Mesenchymal stem cell (in vitro differentiated cells and primary cell): Measurements from ENCODE around the gene VRK1.

ENCODE experiments used
- DNase-seq: peaks from one replicate; pipeline ENCODE4 v3.0.0-alpha.2; 2013
- H2AFZ ChIP-seq: one replicate; pipeline ENCODE4 v1.6.1; 2013; ENCODE audit warnings: low read depth, mild to moderate bottlenecking, control low read depth, inconsistent platforms, low read length, moderate library complexity
- H2AK5ac ChIP-seq: 2 replicates; pipeline ENCODE4 v1.6.1; 2013; ENCODE audit warnings: low read length, moderate library complexity, mild to moderate bottlenecking, inconsistent platforms; ENCODE audit not compliant: severe bottlenecking
- H2BK120ac ChIP-seq: one replicate; pipeline ENCODE4 v1.6.1; 2013; ENCODE audit warnings: low read depth, mild to moderate bottlenecking, inconsistent platforms, low read length, moderate library complexity
- H2BK12ac ChIP-seq, 2 experiments: one replicate each; pipeline ENCODE4 v1.6.1; 2013; ENCODE audit warnings: inconsistent platforms in 2 of 2, low read length in 2 of 2, mild to moderate bottlenecking in 2 of 2, moderate library complexity in 2 of 2, control low read depth in 1 of 2
- H2BK15ac ChIP-seq: one replicate; pipeline ENCODE4 v1.6.1; 2013; ENCODE audit warnings: mild to moderate bottlenecking, low read depth, inconsistent platforms; ENCODE audit not compliant: poor library complexity, severe bottlenecking
- H2BK5ac ChIP-seq: 2 replicates; pipeline ENCODE4 v1.6.1; 2013; ENCODE audit warnings: low read depth, mild to moderate bottlenecking, low read length, control low read depth, inconsistent platforms; ENCODE audit not compliant: poor library complexity, severe bottlenecking
- H3K14ac ChIP-seq, 2 experiments: one replicate each; pipeline ENCODE4 v1.6.1; 2013; ENCODE audit warnings: inconsistent platforms in 2 of 2, low read length in 2 of 2, control low read depth in 1 of 2, mild to moderate bottlenecking in 1 of 2, moderate library complexity in 1 of 2
- H3K18ac ChIP-seq, 2 experiments: one replicate each; pipeline ENCODE4 v1.6.1; 2013; ENCODE audit warnings: inconsistent platforms in 2 of 2, low read length in 2 of 2, control low read depth in 1 of 2, low read depth in 1 of 2, mild to moderate bottlenecking in 1 of 2
- H3K23ac ChIP-seq, 2 experiments: one replicate each; pipeline ENCODE4 v1.6.1; 2013; ENCODE audit warnings: inconsistent platforms in 2 of 2, low read length in 2 of 2, mild to moderate bottlenecking in 2 of 2, moderate library complexity in 2 of 2, control low read depth in 1 of 2
- H3K27ac ChIP-seq: 2 replicates; pipeline ENCODE4 v1.5.1; 2013; ENCODE audit warnings: mild to moderate bottlenecking, moderate library complexity, low read length, control low read depth, inconsistent platforms; ENCODE audit not compliant: poor library complexity, severe bottlenecking
- H3K27me3 ChIP-seq, 2 experiments: 2 replicates each; pipeline versions ENCODE4 v1.6.1 to v1.7.0; 2013; ENCODE audit warnings: low read length in 2 of 2, mild to moderate bottlenecking in 2 of 2, moderate library complexity in 2 of 2, control low read depth in 1 of 2, inconsistent platforms in 1 of 2; ENCODE audit not compliant: control insufficient read depth in 1 of 2, insufficient read depth in 1 of 2
- H3K36me3 ChIP-seq, 2 experiments: 2 replicates each; pipeline versions ENCODE4 v1.6.1 to v1.7.0; 2013; ENCODE audit warnings: low read length in 2 of 2, control low read depth in 1 of 2, inconsistent platforms in 1 of 2, low read depth in 1 of 2, mild to moderate bottlenecking in 1 of 2; ENCODE audit not compliant: insufficient read depth in 2 of 2, control insufficient read depth in 1 of 2
- H3K4ac ChIP-seq, 2 experiments: one replicate each; pipeline ENCODE4 v1.6.1; 2013; ENCODE audit warnings: inconsistent platforms in 2 of 2, low read length in 2 of 2, mild to moderate bottlenecking in 2 of 2, moderate library complexity in 2 of 2, control low read depth in 1 of 2, low read depth in 1 of 2
- H3K4me1 ChIP-seq: 2 replicates; pipeline ENCODE4 v1.6.1; 2013; ENCODE audit warnings: low read depth, low read length, control low read depth; ENCODE audit not compliant: control insufficient read depth, insufficient read depth
- H3K4me2 ChIP-seq: 2 replicates; pipeline ENCODE4 v1.6.1; 2013; ENCODE audit warnings: low read length, mild to moderate bottlenecking, inconsistent platforms; ENCODE audit not compliant: poor library complexity, severe bottlenecking
- H3K4me3 ChIP-seq, 2 experiments: 2 replicates each; pipeline versions ENCODE4 v1.5.1 to v1.7.0; 2013; ENCODE audit warnings: low read length in 2 of 2, mild to moderate bottlenecking in 2 of 2, control low read depth in 1 of 2, low read depth in 1 of 2; ENCODE audit not compliant: insufficient read depth in 1 of 2
- H3K79me1 ChIP-seq: replicated peaks from 2 replicates; pipeline ENCODE4 v1.6.1; 2013; ENCODE audit warnings: mild to moderate bottlenecking, control low read depth, low read length, inconsistent platforms; ENCODE audit not compliant: poor library complexity, severe bottlenecking
- H3K9ac ChIP-seq: 2 replicates; pipeline ENCODE4 v1.7.0; 2013; ENCODE audit warnings: mild to moderate bottlenecking, low read length, moderate library complexity
- H3K9me3 ChIP-seq: 2 replicates; pipeline ENCODE4 v1.7.0; 2013; ENCODE audit warnings: mild to moderate bottlenecking, low read length; ENCODE audit not compliant: control insufficient read depth
- H4K8ac ChIP-seq: one replicate; pipeline ENCODE4 v1.6.1; 2013; ENCODE audit warnings: inconsistent platforms, mild to moderate bottlenecking, low read length, moderate library complexity
- H4K91ac ChIP-seq: one replicate; pipeline ENCODE4 v1.6.1; 2013; ENCODE audit warnings: mild to moderate bottlenecking, low read length, inconsistent platforms
- WGBS: methylation state at CpG from one replicate; pipeline ENCODE4 v1.1.7; 2013; ENCODE audit warnings: mixed read lengths; 5-methylcytosine and 5-hydroxymethylcytosine counted together

Gene VRK1

DNA sequence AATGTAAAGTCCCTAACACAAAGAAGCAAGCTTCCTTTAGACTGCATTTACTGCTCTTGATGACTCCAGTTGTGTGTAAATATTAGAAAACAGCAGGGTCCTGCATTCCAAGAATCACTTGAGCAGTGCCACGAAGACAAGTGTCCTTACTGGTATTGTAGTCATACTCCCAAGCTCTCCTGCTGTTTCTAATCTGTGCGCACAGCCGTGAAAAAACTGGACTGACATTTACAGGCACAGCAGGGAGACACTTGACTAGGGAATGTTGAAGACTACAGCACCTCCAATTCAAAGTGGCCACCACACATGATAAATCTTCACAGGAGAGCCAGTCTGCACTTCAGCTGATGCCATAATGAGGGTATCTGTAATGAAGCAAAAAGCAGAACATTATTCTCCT lies 91.4 kb downstream of the VRK1 start:
- H3K9ac ChIP-seq, result no peak overlapping the region
- no peak overlapping the region for H2BK120ac ChIP-seq
- no peaks in the 10 kb centered on the region for H3K27me3 ChIP-seq
- no peak overlapping the region for H2AK5ac ChIP-seq
- DNase-seq, result no peak
- no peak overlapping the region for H2BK12ac ChIP-seq
- H2BK15ac ChIP-seq, result no peak overlapping the region
- no peaks in the 10 kb centered on the region for H3K4me1 ChIP-seq
- no peaks in the 10 kb centered on the region for H3K9me3 ChIP-seq
- no peak overlapping the region for H4K8ac ChIP-seq
- H3K4ac ChIP-seq, result no peak overlapping the region
- no peaks in the 10 kb centered on the region for H3K79me1 ChIP-seq
- no peak overlapping the region for H2AFZ ChIP-seq
- 72% methylated on average over 3 of the region's 3 CpGs for WGBS
- no peak overlapping the region for H3K14ac ChIP-seq
- no peak overlapping the region for H3K4me2 ChIP-seq
- no peaks in the 10 kb centered on the region for H3K36me3 ChIP-seq
- no peak overlapping the region for H3K4me3 ChIP-seq
- no peak overlapping the region for H3K27ac ChIP-seq
- H3K23ac ChIP-seq, result no peak overlapping the region
- no peak overlapping the region for H2BK5ac ChIP-seq
- H3K18ac ChIP-seq, result no peak overlapping the region
- H4K91ac ChIP-seq, result no peak overlapping the region

DNA sequence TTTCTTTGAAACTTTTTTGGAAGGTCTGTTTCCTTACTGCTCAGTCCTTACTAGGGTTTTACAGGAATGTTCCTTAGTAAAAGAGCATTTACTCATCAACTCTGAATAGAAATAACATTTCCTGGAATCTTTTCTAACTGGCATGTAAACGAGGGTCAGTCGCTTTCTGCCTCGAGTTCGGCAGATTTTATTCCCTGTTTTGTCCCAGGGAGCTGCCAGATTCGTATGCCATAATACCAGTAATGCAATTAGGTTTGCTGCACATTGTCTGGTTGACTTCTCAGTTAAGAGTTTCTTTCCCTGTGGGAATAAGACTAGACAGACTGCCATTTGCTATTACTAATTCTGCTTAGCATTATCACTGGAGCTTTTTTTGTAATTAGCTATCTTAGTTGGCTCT lies 91.9 kb downstream of the VRK1 start:
- DNase-seq, result no peak
- Histone ChIP-seq H3K14ac (no peak overlapping the region), H3K4ac (no peak overlapping the region), H3K36me3 (no peaks in the 10 kb centered on the region), H3K18ac (no peak overlapping the region), H2BK120ac (no peak overlapping the region), H3K27ac (no peak overlapping the region), H4K91ac (no peak overlapping the region), H2AFZ (no peak overlapping the region), H3K9ac (no peak overlapping the region), H3K79me1 (peaks cover under 1% of the 10 kb centered on the region), H3K27me3 (no peaks in the 10 kb centered on the region), H2BK5ac (no peak overlapping the region), H3K4me3 (no peak overlapping the region), H3K9me3 (no peaks in the 10 kb centered on the region), H2AK5ac (no peak overlapping the region), H3K4me1 (no peaks in the 10 kb centered on the region), H2BK12ac (no peak overlapping the region), H3K4me2 (no peak overlapping the region), H4K8ac (no peak overlapping the region), H2BK15ac (no peak overlapping the region), H3K23ac (no peak overlapping the region)
- 85% methylated on average over 5 of the region's 5 CpGs for WGBS

DNA sequence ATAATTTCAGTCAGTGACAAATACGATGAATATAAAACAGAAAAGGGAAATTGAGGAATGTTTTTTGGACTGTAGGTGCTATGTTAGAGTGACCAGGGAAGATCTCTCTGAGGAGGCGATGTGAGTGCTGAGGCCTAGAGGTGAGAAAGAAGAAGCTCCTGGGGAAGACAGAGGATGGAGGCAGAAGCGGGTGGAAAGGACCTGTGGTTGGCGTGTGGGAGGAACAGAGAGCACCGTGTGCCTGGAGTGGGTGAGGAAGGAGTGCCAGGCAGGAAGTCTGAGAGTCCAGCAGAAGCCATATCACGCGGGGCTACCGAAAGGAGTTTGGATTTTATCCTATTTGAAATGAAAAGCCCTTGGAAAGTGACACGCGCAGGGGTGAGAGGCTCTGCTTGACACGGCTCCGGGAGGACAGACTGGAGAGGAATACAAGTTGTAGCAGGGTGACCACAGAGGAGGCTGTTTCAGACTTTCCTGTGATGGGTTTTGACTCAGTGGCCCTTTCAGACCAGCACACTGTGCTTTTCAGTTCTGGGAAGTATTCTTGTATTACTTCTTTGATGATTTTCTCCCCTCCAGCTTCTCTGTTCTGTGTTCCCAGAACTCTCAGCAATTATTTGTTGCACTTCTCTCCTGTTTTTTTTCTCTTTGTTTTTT lies 96.9 kb downstream of the VRK1 start:
- 86% methylated on average over 12 of the region's 12 CpGs for WGBS
- H4K8ac ChIP-seq, result no peak overlapping the region
- H3K27ac ChIP-seq, result no peak overlapping the region
- H3K18ac ChIP-seq, result no peak overlapping the region
- H4K91ac ChIP-seq, result no peak overlapping the region
- no peak overlapping the region for H2BK15ac ChIP-seq
- H3K23ac ChIP-seq, result no peak overlapping the region
- DNase-seq, result no peak
- H3K4me1 ChIP-seq, result no peaks in the 10 kb centered on the region
- no peaks in the 10 kb centered on the region for H3K9me3 ChIP-seq
- no peak overlapping the region for H3K4me3 ChIP-seq
- no peak overlapping the region for H2BK120ac ChIP-seq
- H2BK12ac ChIP-seq, result no peak overlapping the region
- H3K36me3 ChIP-seq, result no peaks in the 10 kb centered on the region
- no peak overlapping the region for H2AFZ ChIP-seq
- H2AK5ac ChIP-seq, result no peak overlapping the region
- H3K4me2 ChIP-seq, result no peak overlapping the region
- no peak overlapping the region for H3K4ac ChIP-seq
- H3K79me1 ChIP-seq, result peaks cover 2% of the 10 kb centered on the region
- no peak overlapping the region for H3K9ac ChIP-seq
- H3K27me3 ChIP-seq, result no peaks in the 10 kb centered on the region
- H2BK5ac ChIP-seq, result no peak overlapping the region
- H3K14ac ChIP-seq, result no peak overlapping the region

DNA sequence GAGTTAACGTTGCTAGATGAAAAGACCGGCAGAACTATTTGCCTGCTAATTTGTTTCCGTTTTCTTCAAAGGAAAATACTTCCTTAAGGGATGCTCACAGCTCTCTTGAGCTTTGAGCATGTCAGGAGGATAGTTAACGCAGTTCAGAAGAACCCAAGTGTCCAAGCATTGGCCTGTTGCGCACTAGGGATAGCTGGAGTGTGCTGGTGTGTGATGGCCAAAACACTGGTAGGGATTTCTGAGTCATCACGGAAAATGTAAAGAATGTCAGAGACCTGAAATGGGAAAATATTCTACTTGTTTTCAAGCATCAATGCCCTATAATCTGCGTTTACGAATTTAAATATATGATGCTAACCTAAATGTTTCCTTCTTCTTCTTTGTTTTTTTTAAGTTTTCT lies 97.8 kb downstream of the VRK1 start:
- Histone ChIP-seq H3K27me3 (no peaks in the 10 kb centered on the region), H3K4me2 (no peak overlapping the region), H2BK12ac (no peak overlapping the region), H2AK5ac (no peak overlapping the region), H2BK15ac (no peak overlapping the region), H3K14ac (no peak overlapping the region), H3K27ac (no peak overlapping the region), H2BK5ac (no peak overlapping the region), H3K9ac (no peak overlapping the region), H3K4me1 (no peaks in the 10 kb centered on the region), H3K79me1 (peaks cover 2% of the 10 kb centered on the region), H3K4me3 (no peak overlapping the region), H3K23ac (no peak overlapping the region), H3K18ac (no peak overlapping the region), H3K36me3 (no peaks in the 10 kb centered on the region), H2BK120ac (no peak overlapping the region), H3K4ac (no peak overlapping the region), H4K91ac (no peak overlapping the region), H2AFZ (no peak overlapping the region), H4K8ac (no peak overlapping the region), H3K9me3 (no peaks in the 10 kb centered on the region)
- WGBS, result 75% methylated on average over 6 of the region's 8 CpGs
- peak; percentile 17 for DNase-seq
